ENCODE results near the gene GRK3. TPM values are rescaled to one million over a fixed set of nuclear protein-coding genes. Genes with fewer than 3 reads are reported as not detected.

GRK3 gene
- total and polyA plus RNA-seq, 8 donors: 18.4 to 33.9 (median 23.8) TPM

DNA sequence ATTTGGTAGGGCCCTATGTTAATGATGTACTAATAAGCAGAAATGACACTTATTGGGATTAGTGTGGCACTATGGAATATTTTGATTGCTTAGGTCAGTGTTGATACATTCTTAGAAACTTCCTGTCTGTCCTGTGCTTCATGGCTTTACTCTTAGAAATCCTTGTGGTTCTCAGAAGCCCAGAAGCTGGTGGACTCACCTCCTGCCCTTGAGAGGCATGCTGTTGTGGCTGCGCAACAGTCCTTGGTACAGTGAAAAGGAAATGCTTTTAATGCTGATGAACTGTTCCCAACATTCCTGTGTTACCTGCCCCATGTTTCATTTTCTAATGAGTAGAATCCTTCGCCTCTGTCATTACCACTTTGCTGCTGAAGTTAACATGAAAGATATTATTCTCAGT lies 125.2 kb downstream of the GRK3 start:
- ATAC-seq (no peak), DNase-seq (no peak)
- H3K4me1 ChIP-seq: no peaks in the 10 kb centered on the region
- TF ChIP-seq CTCF (IDR thresholded peaks at IDR 0.05): no peak
- intact Hi-C loops (cut with DNase I): no loop called here
- H3K9me3 ChIP-seq: no peaks in the 10 kb centered on the region
- no peak overlapping the region for H3K27ac ChIP-seq
- H3K36me3 ChIP-seq: peaks cover 0 to 44% of the 10 kb centered on the region in 2 donors
- no peaks in the 10 kb centered on the region for H3K27me3 ChIP-seq
- H3K4me3 ChIP-seq: no peak overlapping the region

GRCh38 chr22:25690798-25691197 lies 126.3 kb downstream of the GRK3 start:
- H3K27ac ChIP-seq: no peak overlapping the region
- H3K4me1 ChIP-seq: no peaks in the 10 kb centered on the region
- H3K27me3 ChIP-seq: no peaks in the 10 kb centered on the region
- ATAC-seq (no peak), DNase-seq (no peak)
- peaks cover 0 to 55% of the 10 kb centered on the region in 2 donors for H3K36me3 ChIP-seq
- no peak for TF ChIP-seq CTCF (IDR thresholded peaks at IDR 0.05)
- no peaks in the 10 kb centered on the region for H3K9me3 ChIP-seq
- no peak overlapping the region for H3K4me3 ChIP-seq
- intact Hi-C loops (cut with DNase I): no loop called here

- Histone ChIP-seq H3K27me3 (no peaks in the 10 kb centered on the region), H3K4me1 (peaks cover 0 to 3% of the 10 kb centered on the region in 2 donors), H3K4me3 (no peak overlapping the region), H3K27ac (no peak overlapping the region), H3K9me3 (no peaks in the 10 kb centered on the region), H3K36me3 (peaks cover 0 to 67% of the 10 kb centered on the region in 2 donors)
- no peak for DNase-seq
- no peak for ATAC-seq
- no peak for TF ChIP-seq CTCF (IDR thresholded peaks at IDR 0.05)
- intact Hi-C loops (cut with DNase I): no loop called here
Measured at GRCh38 chr22:25692397-25693267, 128.2 kb downstream of the GRK3 start.

GRCh38 chr22:25693268-25693565 lies 128.7 kb downstream of the GRK3 start:
- TF ChIP-seq CTCF (IDR thresholded peaks at IDR 0.05): no peak
- DNase-seq: no peak
- no peaks in the 10 kb centered on the region for H3K27me3 ChIP-seq
- H3K9me3 ChIP-seq: no peaks in the 10 kb centered on the region
- peaks cover 0 to 63% of the 10 kb centered on the region in 2 donors for H3K36me3 ChIP-seq
- no peak overlapping the region for H3K4me3 ChIP-seq
- intact Hi-C loops (cut with DNase I): no loop called here
- no peak overlapping the region for H3K27ac ChIP-seq
- no peak for ATAC-seq
- peaks cover 0 to 3% of the 10 kb centered on the region in 2 donors for H3K4me1 ChIP-seq

DNA sequence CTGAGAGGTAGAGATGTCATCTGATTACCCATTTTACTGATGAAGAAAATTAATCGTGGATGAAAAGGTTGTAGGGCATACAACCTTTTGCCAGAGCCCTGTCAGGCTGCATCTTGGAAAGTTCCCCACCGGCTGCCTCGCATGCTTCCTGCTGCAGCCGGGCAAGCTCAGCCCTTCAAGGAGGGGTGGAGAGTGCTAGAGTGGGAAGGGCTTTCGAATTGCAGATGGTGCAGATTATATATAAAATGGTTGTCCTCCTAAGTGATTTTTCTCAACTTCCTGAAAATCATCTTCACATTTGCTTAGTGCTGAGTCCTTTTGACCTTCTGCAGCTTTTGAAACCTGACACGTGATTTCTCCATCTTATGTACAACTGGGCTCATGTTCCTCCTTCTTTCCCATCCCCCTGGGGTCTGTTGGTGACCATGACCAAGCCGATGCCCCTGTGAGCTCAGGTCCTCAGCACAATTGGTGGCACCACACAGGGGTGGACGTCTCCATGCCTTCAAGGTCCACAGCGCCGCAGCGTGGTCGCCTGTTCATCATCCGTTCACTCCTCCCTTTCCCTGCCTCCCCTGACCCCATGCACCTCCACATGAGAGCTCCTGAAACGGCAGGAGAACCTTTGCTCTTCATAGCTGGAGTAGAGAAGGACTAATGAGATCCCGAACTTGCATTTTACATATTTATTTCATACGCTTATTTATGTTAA lies 129.9 kb downstream of the GRK3 start:
- no peak for TF ChIP-seq CTCF (IDR thresholded peaks at IDR 0.05)
- no peaks in the 10 kb centered on the region for H3K9me3 ChIP-seq
- no peak overlapping the region for H3K4me3 ChIP-seq
- no peak overlapping the region for H3K27ac ChIP-seq
- H3K36me3 ChIP-seq: peaks cover 0 to 69% of the 10 kb centered on the region in 2 donors
- intact Hi-C loops (cut with DNase I): no loop called here
- peaks cover 0 to 3% of the 10 kb centered on the region in 2 donors for H3K4me1 ChIP-seq
- ATAC-seq: no peak
- no peak for DNase-seq
- no peaks in the 10 kb centered on the region for H3K27me3 ChIP-seq
